BLaER1 treated with 17β-estradiol and CSF1 and Interleukin-3, amounts not matched to agents 10 nM and 100 nM (cell line): Measurements from ENCODE around the gene ZNF782.
"Not testable (repeated sequence)": the region's sequence is repeated elsewhere in the genome, so short reads cannot be mapped to it uniquely, and the experiment has no call there.

Experiments used
- H3K27ac ChIP-seq, 11 experiments: shearing (Covaris generic); formaldehyde crosslinking; 2 replicates each; pipeline ENCODE4 v1.8.1; 2022
- H3K27me3 ChIP-seq, 11 experiments: shearing (Covaris generic); formaldehyde crosslinking; 2 replicates each; pipeline ENCODE4 v1.8.1; 2022
- H3K36me3 ChIP-seq, 11 experiments: shearing (Covaris generic); formaldehyde crosslinking; 2 replicates each; pipeline ENCODE4 v1.8.1; 2022
- H3K4me1 ChIP-seq, 10 experiments: shearing (Covaris generic); formaldehyde crosslinking; 2 replicates each; pipeline ENCODE4 v1.8.1; 2022
- H3K4me2 ChIP-seq, 11 experiments: shearing (Covaris generic); formaldehyde crosslinking; 2 replicates each; pipeline ENCODE4 v1.8.1; 2022
- H3K4me3 ChIP-seq, 10 experiments: shearing (Covaris generic); formaldehyde crosslinking; 2 replicates each; pipeline ENCODE4 v1.8.1; 2022
- H3K9ac ChIP-seq, 11 experiments: shearing (Covaris generic); formaldehyde crosslinking; 2 replicates each; pipeline ENCODE4 v1.8.1; 2022
- H3K9me3 ChIP-seq, 11 experiments: shearing (Covaris generic); formaldehyde crosslinking; replicated peaks in 1 of 11; 2 replicates each; pipeline ENCODE4 v1.8.1; 2022
- H4K20me1 ChIP-seq, 11 experiments: shearing (Covaris generic); formaldehyde crosslinking; 2 replicates each; pipeline ENCODE4 v1.8.1; 2022
- Cebpa-rat ChIP-seq, 11 experiments: shearing (Covaris generic); IDR thresholded peaks; 2 replicates each; pipeline ENCODE4 v1.8.1; 2022

ZNF782 gene

DNA sequence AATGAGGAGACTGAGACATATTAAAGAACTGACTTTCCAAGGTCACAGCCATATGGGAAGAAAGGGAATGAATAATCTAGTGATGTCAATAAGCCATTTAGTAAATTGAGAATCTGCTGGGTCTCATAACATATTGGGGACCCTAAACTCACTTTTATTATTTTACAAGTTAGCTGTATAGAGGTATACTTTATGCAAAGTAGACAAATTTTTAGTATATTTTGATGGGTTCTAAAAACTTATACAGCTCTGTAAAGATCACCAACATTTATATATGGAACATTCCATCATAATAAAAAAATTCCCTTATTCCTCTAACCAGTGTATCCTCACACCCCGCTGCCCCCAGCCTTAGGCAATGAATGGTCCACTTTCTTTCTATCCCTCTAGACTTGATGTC is 40.7 kb downstream of the ZNF782 start:
- Histone ChIP-seq H3K4me1 (no peaks in the 10 kb centered on the region), H3K27me3 (no peaks in the 10 kb centered on the region), H3K4me3 (no peak overlapping the region), H3K9ac (no peak overlapping the region), H3K27ac (no peak overlapping the region), H4K20me1 (no peaks in the 10 kb centered on the region), H3K4me2 (no peak overlapping the region), H3K9me3 (peaks cover 98 to 100% (median 100%) of the 10 kb centered on the region in 11 experiments), H3K36me3 (peaks cover 43 to 73% (median 55%) of the 10 kb centered on the region in 11 experiments)
- no peak for TF ChIP-seq Cebpa-rat (IDR thresholded peaks at IDR 0.05)

- not testable (repeated sequence) for H3K9ac ChIP-seq, H3K4me2 ChIP-seq, H3K27me3 ChIP-seq, H4K20me1 ChIP-seq, H3K4me3 ChIP-seq, H3K4me1 ChIP-seq, H3K27ac ChIP-seq
- peaks cover 39 to 47% (median 42%) of the 10 kb centered on the region in 11 experiments for H3K36me3 ChIP-seq
- peaks cover 51 to 66% (median 54%) of the 10 kb centered on the region in 11 experiments for H3K9me3 ChIP-seq
Observed at GRCh38 chr9:96798959-96799358, 55.4 kb downstream of the ZNF782 start.

- no peak for TF ChIP-seq Cebpa-rat (IDR thresholded peaks at IDR 0.05)
- Histone ChIP-seq H3K36me3 (peaks cover 0 to 27% (median 13%) of the 10 kb centered on the region in 11 experiments; a peak in 13 of 22 replicates), H3K27me3 (no peaks in the 10 kb centered on the region), H3K27ac (no peak overlapping the region), H3K9ac (no peak overlapping the region), H4K20me1 (no peaks in the 10 kb centered on the region), H3K4me1 (peaks cover 0 to 8% (median 2%) of the 10 kb centered on the region in 10 experiments; a peak in 12 of 20 replicates), H3K4me2 (no peak overlapping the region), H3K4me3 (no peak overlapping the region), H3K9me3 (peaks cover 5 to 33% (median 12%) of the 10 kb centered on the region in 11 experiments; a peak in 16 of 22 replicates)
Observed at GRCh38 chr9:96784021-96784420, 70.3 kb downstream of the ZNF782 start.

- peaks cover 2 to 16% (median 10%) of the 10 kb centered on the region in 10 experiments for H3K4me1 ChIP-seq
- H4K20me1 ChIP-seq: no peaks in the 10 kb centered on the region
- H3K27me3 ChIP-seq: no peaks in the 10 kb centered on the region
- H3K4me3 ChIP-seq: no peak overlapping the region
- H3K27ac ChIP-seq: no peak overlapping the region
- no peak for TF ChIP-seq Cebpa-rat (IDR thresholded peaks at IDR 0.05)
- no peak overlapping the region for H3K4me2 ChIP-seq
- H3K36me3 ChIP-seq: peaks cover 0 to 16% (median 8%) of the 10 kb centered on the region in 11 experiments; a peak in 9 of 22 replicates
- peaks cover 5 to 26% (median 10%) of the 10 kb centered on the region in 11 experiments; a peak in 15 of 22 replicates for H3K9me3 ChIP-seq
- no peak overlapping the region for H3K9ac ChIP-seq
Observed at GRCh38 chr9:96782235-96782634, 72.1 kb downstream of the ZNF782 start.

DNA sequence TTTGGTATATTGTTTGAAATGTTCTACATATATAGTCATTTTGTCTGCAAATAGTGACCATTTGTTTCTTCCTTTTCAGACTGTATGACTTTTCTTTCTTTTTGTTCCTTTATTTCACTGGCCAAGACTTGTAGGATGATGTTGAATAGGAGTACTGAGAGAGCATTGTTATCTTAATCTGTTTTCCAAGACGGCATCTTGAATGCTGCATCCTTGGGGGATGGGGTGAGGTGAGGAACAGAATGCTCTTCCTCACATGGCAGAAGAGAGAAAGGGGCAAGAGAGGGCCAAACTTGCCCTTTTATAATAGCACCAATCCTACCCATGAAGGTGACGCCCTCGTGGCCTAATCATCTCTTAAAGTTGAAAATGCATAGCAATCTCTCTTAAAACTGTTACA is 72.8 kb downstream of the ZNF782 start:
- Histone ChIP-seq H3K4me3 (no peak overlapping the region), H3K9me3 (peaks cover 5 to 26% (median 10%) of the 10 kb centered on the region in 11 experiments; a peak in 15 of 22 replicates), H3K27me3 (no peaks in the 10 kb centered on the region), H3K36me3 (peaks cover 0 to 16% (median 7%) of the 10 kb centered on the region in 11 experiments; a peak in 11 of 22 replicates), H3K27ac (no peak overlapping the region), H4K20me1 (no peaks in the 10 kb centered on the region), H3K4me2 (no peak overlapping the region), H3K4me1 (peaks cover 9 to 23% (median 17%) of the 10 kb centered on the region in 10 experiments), H3K9ac (no peak overlapping the region)
- TF ChIP-seq Cebpa-rat (IDR thresholded peaks at IDR 0.05): no peak

GRCh38 chr9:96779089-96779488 is 75.2 kb downstream of the ZNF782 start:
- H3K4me2 ChIP-seq: peak overlapping the region; percentile 75 to 95 (median 91); a peak in 16 of 22 replicates
- peaks cover 12 to 25% (median 19%) of the 10 kb centered on the region in 10 experiments for H3K4me1 ChIP-seq
- peak overlapping the region in 1 of 11 experiments; percentile 76; a peak in 1 of 22 replicates for H3K27ac ChIP-seq
- peak overlapping the region in 7 of 10 experiments; percentile 74 to 85 (median 77); a peak in 10 of 20 replicates for H3K4me3 ChIP-seq
- TF ChIP-seq Cebpa-rat (IDR thresholded peaks at IDR 0.05): no peak
- no peaks in the 10 kb centered on the region for H4K20me1 ChIP-seq
- peaks cover 0 to 13% (median 8%) of the 10 kb centered on the region in 11 experiments; a peak in 12 of 22 replicates for H3K9me3 ChIP-seq
- peak overlapping the region in 5 of 11 experiments; percentile 75 to 86 (median 81); a peak in 8 of 22 replicates for H3K9ac ChIP-seq
- H3K36me3 ChIP-seq: peaks cover 22 to 36% (median 25%) of the 10 kb centered on the region in 11 experiments
- H3K27me3 ChIP-seq: no peaks in the 10 kb centered on the region

- H3K27me3 ChIP-seq: no peaks in the 10 kb centered on the region
- peak overlapping the region; percentile 72 to 86 (median 80) for H3K9ac ChIP-seq
- H3K4me3 ChIP-seq: peak overlapping the region; percentile 74 to 92 (median 79)
- H3K27ac ChIP-seq: peak overlapping the region; percentile 8 to 82 (median 74); a peak in 21 of 22 replicates
- no peak for TF ChIP-seq Cebpa-rat (IDR thresholded peaks at IDR 0.05)
- H3K4me2 ChIP-seq: peak overlapping the region; percentile 75 to 95 (median 91)
- peaks cover 12 to 25% (median 19%) of the 10 kb centered on the region in 10 experiments for H3K4me1 ChIP-seq
- H4K20me1 ChIP-seq: no peaks in the 10 kb centered on the region
- peaks cover 38 to 42% (median 40%) of the 10 kb centered on the region in 11 experiments for H3K36me3 ChIP-seq
- H3K9me3 ChIP-seq: peaks cover 5 to 19% (median 8%) of the 10 kb centered on the region in 11 experiments; a peak in 16 of 22 replicates
Observed at GRCh38 chr9:96777426-96777864, 76.9 kb downstream of the ZNF782 start.

DNA sequence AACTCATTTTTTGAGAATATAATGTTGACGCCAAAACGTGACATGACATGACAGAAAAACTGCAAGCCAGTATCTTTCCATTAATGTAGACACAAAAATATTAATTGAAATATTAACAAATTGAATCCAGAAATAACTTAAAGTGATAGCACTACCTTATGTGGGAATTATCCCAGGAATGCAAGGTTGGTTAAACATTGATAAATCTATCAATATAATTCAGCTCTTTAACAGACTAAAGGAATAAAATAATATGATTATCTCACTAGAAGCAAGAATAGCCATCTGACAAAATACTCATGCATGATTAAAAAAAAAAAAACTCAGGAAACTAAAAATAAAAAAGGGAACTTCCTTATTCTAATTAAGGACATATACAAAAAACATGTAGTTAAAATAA is 83.2 kb downstream of the ZNF782 start:
- no peak overlapping the region for H3K4me3 ChIP-seq
- H3K4me1 ChIP-seq: no peaks in the 10 kb centered on the region; a peak in 1 of 20 replicates
- H3K9ac ChIP-seq: no peak overlapping the region
- H3K27ac ChIP-seq: no peak overlapping the region
- no peaks in the 10 kb centered on the region for H3K27me3 ChIP-seq
- H3K36me3 ChIP-seq: peaks cover 94 to 100% (median 100%) of the 10 kb centered on the region in 11 experiments
- peaks cover 67 to 82% (median 72%) of the 10 kb centered on the region in 11 experiments for H3K9me3 ChIP-seq
- H3K4me2 ChIP-seq: no peak overlapping the region
- no peaks in the 10 kb centered on the region for H4K20me1 ChIP-seq
- no peak for TF ChIP-seq Cebpa-rat (IDR thresholded peaks at IDR 0.05)

DNA sequence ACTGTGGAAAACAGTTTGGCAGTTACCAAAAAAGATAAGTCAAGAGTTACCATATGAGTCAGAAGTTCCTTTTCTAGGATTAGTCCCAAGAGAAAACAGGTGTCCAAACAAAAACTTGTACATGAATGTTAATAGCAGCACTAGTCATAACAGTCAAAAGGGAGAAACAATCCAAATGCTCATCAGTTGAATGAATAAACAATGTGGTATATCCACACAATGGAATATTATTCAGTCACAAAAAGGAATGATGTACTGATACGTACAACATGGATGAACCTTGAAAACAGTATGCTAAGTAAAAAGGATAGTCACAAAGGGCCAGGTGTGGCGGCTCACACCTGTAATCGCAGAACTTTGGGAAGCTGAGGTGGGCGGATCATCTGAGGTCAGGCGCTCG is 84.3 kb downstream of the ZNF782 start:
- Histone ChIP-seq H3K36me3 (peaks cover 94 to 100% (median 100%) of the 10 kb centered on the region in 11 experiments), H3K27me3 (no peaks in the 10 kb centered on the region), H3K9ac (no peak overlapping the region), H3K4me3 (peak overlapping the region in 4 of 10 experiments; percentile 9 to 30 (median 24); a peak in 6 of 20 replicates), H4K20me1 (no peaks in the 10 kb centered on the region), H3K4me1 (no peaks in the 10 kb centered on the region), H3K9me3 (peaks cover 79 to 94% (median 83%) of the 10 kb centered on the region in 11 experiments), H3K27ac (no peak overlapping the region), H3K4me2 (no peak overlapping the region)
- TF ChIP-seq Cebpa-rat (IDR thresholded peaks at IDR 0.05): no peak
